ENCODE results near the gene RHBG.
A peak's percentile ranks its signal among the peaks of the same experiment; 100 is the strongest.

DNA sequence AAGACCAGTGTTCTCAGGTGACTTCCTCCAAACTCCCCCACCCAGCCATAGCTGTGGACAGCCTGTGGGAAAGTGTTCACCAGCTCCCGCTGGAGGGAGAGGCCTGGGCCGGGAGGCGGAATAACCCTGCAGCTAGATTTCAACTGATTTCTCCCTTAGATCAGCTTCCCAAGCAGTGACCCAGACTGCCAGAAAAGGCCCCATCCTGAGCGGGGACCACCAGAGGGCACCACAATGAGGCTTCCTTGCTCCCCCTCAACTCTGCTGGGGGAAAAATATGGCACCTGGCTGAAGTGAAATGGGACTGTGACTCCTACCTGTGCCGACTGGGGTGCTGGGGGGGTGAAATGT lies 50.8 kb downstream of the RHBG start:
- TF ChIP-seq, protein P1, sequence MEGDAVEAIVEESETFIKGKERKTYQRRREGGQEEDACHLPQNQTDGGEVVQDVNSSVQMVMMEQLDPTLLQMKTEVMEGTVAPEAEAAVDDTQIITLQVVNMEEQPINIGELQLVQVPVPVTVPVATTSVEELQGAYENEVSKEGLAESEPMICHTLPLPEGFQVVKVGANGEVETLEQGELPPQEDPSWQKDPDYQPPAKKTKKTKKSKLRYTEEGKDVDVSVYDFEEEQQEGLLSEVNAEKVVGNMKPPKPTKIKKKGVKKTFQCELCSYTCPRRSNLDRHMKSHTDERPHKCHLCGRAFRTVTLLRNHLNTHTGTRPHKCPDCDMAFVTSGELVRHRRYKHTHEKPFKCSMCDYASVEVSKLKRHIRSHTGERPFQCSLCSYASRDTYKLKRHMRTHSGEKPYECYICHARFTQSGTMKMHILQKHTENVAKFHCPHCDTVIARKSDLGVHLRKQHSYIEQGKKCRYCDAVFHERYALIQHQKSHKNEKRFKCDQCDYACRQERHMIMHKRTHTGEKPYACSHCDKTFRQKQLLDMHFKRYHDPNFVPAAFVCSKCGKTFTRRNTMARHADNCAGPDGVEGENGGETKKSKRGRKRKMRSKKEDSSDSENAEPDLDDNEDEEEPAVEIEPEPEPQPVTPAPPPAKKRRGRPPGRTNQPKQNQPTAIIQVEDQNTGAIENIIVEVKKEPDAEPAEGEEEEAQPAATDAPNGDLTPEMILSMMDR (IDR thresholded peaks at IDR 0.05), result peak in 1 of 12 donors; percentile 8
- no peak for TF ChIP-seq POLR2A (IDR thresholded peaks at IDR 0.05)
